Dendritic cell treated with granulocyte-macrophage colony-stimulating factor and Interleukin-4, amounts not matched to agents 40 ng/mL and 50 ng/mL, for 4 days (primary cell): ENCODE measurements around the gene HES5.

Experiments
- H3K27ac Mint-ChIP-seq: one replicate; pipeline ENCODE4 v1.8.0; 2022; ENCODE audit warnings: mild to moderate bottlenecking, mixed read lengths
- H3K27me3 Mint-ChIP-seq: one replicate; pipeline ENCODE4 v1.8.0; 2022; ENCODE audit warnings: mild to moderate bottlenecking, mixed read lengths
- H3K36me3 Mint-ChIP-seq: one replicate; pipeline ENCODE4 v1.8.0; 2022; ENCODE audit warnings: low read depth, mixed read lengths
- H3K4me1 Mint-ChIP-seq: one replicate; pipeline ENCODE4 v1.8.0; 2022; ENCODE audit warnings: low read depth, mixed read lengths
- H3K4me3 Mint-ChIP-seq: one replicate; pipeline ENCODE4 v1.8.0; 2022; ENCODE audit warnings: mild to moderate bottlenecking, moderate library complexity, mixed read lengths
- H3K9me3 Mint-ChIP-seq: one replicate; pipeline ENCODE4 v1.8.0; 2022; ENCODE audit warnings: mixed read lengths
- intact Hi-C: fragments of 100-400 bp; cut with micrococcal nuclease; formaldehyde crosslinking; loops from one replicate; pipeline ENCODE4 v1.15.0; 2022

HES5 gene

GRCh38 chr1:2480986-2481364 lies 49.1 kb downstream of the HES5 start:
- H3K4me3 Mint-ChIP-seq: no peak overlapping the region
- no peaks in the 10 kb centered on the region for H3K36me3 Mint-ChIP-seq
- intact Hi-C loops: no loop called here
- H3K27me3 Mint-ChIP-seq: no peaks in the 10 kb centered on the region
- H3K27ac Mint-ChIP-seq: no peak overlapping the region
- H3K4me1 Mint-ChIP-seq: no peaks in the 10 kb centered on the region
- H3K9me3 Mint-ChIP-seq: no peaks in the 10 kb centered on the region

- H3K36me3 Mint-ChIP-seq: no peaks in the 10 kb centered on the region
- H3K9me3 Mint-ChIP-seq: no peaks in the 10 kb centered on the region
- intact Hi-C loops: no loop called here
- no peaks in the 10 kb centered on the region for H3K27me3 Mint-ChIP-seq
- H3K27ac Mint-ChIP-seq: no peak overlapping the region
- H3K4me1 Mint-ChIP-seq: no peaks in the 10 kb centered on the region
- H3K4me3 Mint-ChIP-seq: no peak overlapping the region
Measured at GRCh38 chr1:2480236-2480985, 49.7 kb downstream of the HES5 start.

GRCh38 chr1:2479618-2480017 lies 50.4 kb downstream of the HES5 start:
- Mint-ChIP-seq H3K4me1 (no peaks in the 10 kb centered on the region), H3K27me3 (no peaks in the 10 kb centered on the region), H3K4me3 (no peak overlapping the region), H3K9me3 (no peaks in the 10 kb centered on the region), H3K27ac (no peak overlapping the region), H3K36me3 (no peaks in the 10 kb centered on the region)
- intact Hi-C loops: no loop called here

GRCh38 chr1:2479186-2479585 lies 50.9 kb downstream of the HES5 start:
- Mint-ChIP-seq H3K27me3 (no peaks in the 10 kb centered on the region), H3K27ac (no peak overlapping the region), H3K4me3 (no peak overlapping the region), H3K36me3 (no peaks in the 10 kb centered on the region), H3K4me1 (no peaks in the 10 kb centered on the region), H3K9me3 (no peaks in the 10 kb centered on the region)
- intact Hi-C loops: no loop called here
